Osteocyte (in vitro differentiated cells): ENCODE results near the gene ERO1B. TPM values are rescaled to one million over a fixed set of nuclear protein-coding genes. Genes with fewer than 3 reads are reported as not detected.

Experiments
- DNase-seq: peaks from one replicate; pipeline ENCODE4 v3.0.0; 2021; ENCODE audit warnings: mixed read lengths; ENCODE audit not compliant: unreplicated experiment; ENCODE audit errors: extremely low spot score
- H3K27ac Mint-ChIP-seq: one replicate; pipeline ENCODE4 v1.8.0; 2021; ENCODE audit warnings: mild to moderate bottlenecking, mixed read lengths; ENCODE audit not compliant: unreplicated experiment
- H3K27me3 Mint-ChIP-seq: one replicate; pipeline ENCODE4 v1.8.0; 2021; ENCODE audit warnings: mixed read lengths; ENCODE audit not compliant: unreplicated experiment
- H3K36me3 Mint-ChIP-seq: one replicate; pipeline ENCODE4 v1.8.0; 2021; ENCODE audit warnings: mixed read lengths; ENCODE audit not compliant: unreplicated experiment
- H3K4me1 Mint-ChIP-seq: one replicate; pipeline ENCODE4 v1.8.0; 2021; ENCODE audit warnings: mixed read lengths; ENCODE audit not compliant: unreplicated experiment
- H3K4me3 Mint-ChIP-seq: one replicate; pipeline ENCODE4 v1.8.0; 2021; ENCODE audit warnings: mild to moderate bottlenecking, moderate library complexity, mixed read lengths; ENCODE audit not compliant: unreplicated experiment
- H3K9me3 Mint-ChIP-seq: one replicate; pipeline ENCODE4 v1.8.0; 2021; ENCODE audit warnings: mixed read lengths; ENCODE audit not compliant: unreplicated experiment
- CTCF ChIP-seq: fragments of 200-600 bp; sonication (generic); IDR thresholded peaks from 2 replicates; pipeline ENCODE4 v1.5.0; 2021; ENCODE audit warnings: antibody characterized with exemption, mild to moderate bottlenecking, moderate library complexity
- total RNA-seq: library from RNA; stranded (reverse); gene quantifications from 2 replicates; pipeline ENCODE4 v1.2.1, GENCODE V29; 2021

Gene ERO1B
- total RNA-seq, 1 donor from 2014 or later: 4.8 TPM

GRCh38 chr1:236269439-236269838, 12.3 kb downstream of the ERO1B start:
- Mint-ChIP-seq H3K4me3 (no peak overlapping the region), H3K27me3 (peaks cover 6% of the 10 kb centered on the region), H3K36me3 (peaks cover 7% of the 10 kb centered on the region), H3K4me1 (no peaks in the 10 kb centered on the region), H3K27ac (no peak overlapping the region), H3K9me3 (no peaks in the 10 kb centered on the region)
- no peak for DNase-seq
- TF ChIP-seq CTCF: no peak

- Mint-ChIP-seq H3K27ac (no peak overlapping the region), H3K27me3 (no peaks in the 10 kb centered on the region), H3K4me1 (no peaks in the 10 kb centered on the region), H3K4me3 (no peak overlapping the region), H3K9me3 (peaks cover 38% of the 10 kb centered on the region), H3K36me3 (peaks cover 16% of the 10 kb centered on the region)
- no peak for TF ChIP-seq CTCF
- no peak for DNase-seq
Observed at GRCh38 chr1:236261898-236262297, 19.9 kb downstream of the ERO1B start.

- Mint-ChIP-seq H3K4me1 (no peaks in the 10 kb centered on the region), H3K27ac (no peak overlapping the region), H3K4me3 (no peak overlapping the region), H3K27me3 (no peaks in the 10 kb centered on the region), H3K9me3 (peaks cover 38% of the 10 kb centered on the region), H3K36me3 (peaks cover 14% of the 10 kb centered on the region)
- no peak for DNase-seq
- TF ChIP-seq CTCF: no peak
Observed at GRCh38 chr1:236261033-236261432, 20.7 kb downstream of the ERO1B start.

- Mint-ChIP-seq H3K9me3 (peaks cover 38% of the 10 kb centered on the region), H3K36me3 (peaks cover 14% of the 10 kb centered on the region), H3K4me3 (no peak overlapping the region), H3K4me1 (no peaks in the 10 kb centered on the region), H3K27me3 (no peaks in the 10 kb centered on the region), H3K27ac (no peak overlapping the region)
- DNase-seq: no peak
- no peak for TF ChIP-seq CTCF
Observed at GRCh38 chr1:236259043-236259442, 22.7 kb downstream of the ERO1B start.

GRCh38 chr1:236258114-236258622, 23.6 kb downstream of the ERO1B start:
- Mint-ChIP-seq H3K27ac (no peak overlapping the region), H3K4me1 (no peaks in the 10 kb centered on the region), H3K36me3 (peaks cover 14% of the 10 kb centered on the region), H3K27me3 (no peaks in the 10 kb centered on the region), H3K4me3 (no peak overlapping the region), H3K9me3 (peaks cover 38% of the 10 kb centered on the region)
- no peak for DNase-seq
- TF ChIP-seq CTCF: no peak
